Peyer's patch (tissue), 4 donors: ENCODE results near the gene C17orf100. TPM values are rescaled to one million over a fixed set of nuclear protein-coding genes. Genes with fewer than 3 reads are reported as not detected.

ENCODE experiments used
- DNase-seq, 3 donors: peaks; one replicate each; pipeline ENCODE4 v3.0.0-alpha.2; 2017 to 2019
- H3K27ac ChIP-seq, 4 donors: fragments of 200-600 bp; sonication (generic); one replicate each; pipeline ENCODE4 v1.5.1; 2016 to 2019
- H3K27me3 ChIP-seq, 2 donors: fragments of 200-600 bp; sonication (generic); one replicate each; pipeline ENCODE4 v1.5.1; 2019
- H3K36me3 ChIP-seq, 3 donors: fragments of 200-600 bp; sonication (generic); one replicate each; pipeline ENCODE4 v1.5.1; 2016 to 2019
- H3K4me1 ChIP-seq, 4 donors: fragments of 200-600 bp; sonication (generic); one replicate each; pipeline ENCODE4 v1.5.1; 2016 to 2019
- H3K4me3 ChIP-seq, 4 donors: fragments of 200-600 bp; sonication (generic); 1 replicate in 3 of 4; 2 replicates in 1 of 4; pipeline ENCODE4 v1.5.1; 2016 to 2019; ENCODE audit warnings: mild to moderate bottlenecking in 1 of 4
- H3K9me3 ChIP-seq, 4 donors: fragments of 200-600 bp; sonication (generic); one replicate each; pipeline ENCODE4 v1.5.1; 2016 to 2019; ENCODE audit warnings: mild to moderate bottlenecking in 1 of 4
- CTCF ChIP-seq, 6 experiments: fragments of 450-650 bp in 4 of 6; fragments of 200-600 bp in 2 of 6; sonication (generic) in 1 of 6; IDR thresholded peaks; one replicate each; pipeline ENCODE4 v1.5.1; 2017 to 2019; ENCODE audit warnings: antibody characterized with exemption in 6 of 6, mild to moderate bottlenecking in 3 of 6, moderate library complexity in 1 of 6
- POLR2A ChIP-seq, 2 donors: fragments of 450-650 bp; IDR thresholded peaks; one replicate each; pipeline ENCODE4 v1.5.1; 2017; ENCODE audit warnings: antibody characterized with exemption in 2 of 2, mild to moderate bottlenecking in 2 of 2, moderate library complexity in 2 of 2
- total RNA-seq, 4 donors: library from RNA; depleted of rRNA; stranded (reverse); fragments of >200 nt; gene quantifications; one replicate each; pipeline ENCODE4 v1.1.0, GENCODE V29; 2016

The C17orf100 gene
- total RNA-seq, 4 donors from 2014 or later = 2.3 to 16.5 (median 3.1) TPM

DNA sequence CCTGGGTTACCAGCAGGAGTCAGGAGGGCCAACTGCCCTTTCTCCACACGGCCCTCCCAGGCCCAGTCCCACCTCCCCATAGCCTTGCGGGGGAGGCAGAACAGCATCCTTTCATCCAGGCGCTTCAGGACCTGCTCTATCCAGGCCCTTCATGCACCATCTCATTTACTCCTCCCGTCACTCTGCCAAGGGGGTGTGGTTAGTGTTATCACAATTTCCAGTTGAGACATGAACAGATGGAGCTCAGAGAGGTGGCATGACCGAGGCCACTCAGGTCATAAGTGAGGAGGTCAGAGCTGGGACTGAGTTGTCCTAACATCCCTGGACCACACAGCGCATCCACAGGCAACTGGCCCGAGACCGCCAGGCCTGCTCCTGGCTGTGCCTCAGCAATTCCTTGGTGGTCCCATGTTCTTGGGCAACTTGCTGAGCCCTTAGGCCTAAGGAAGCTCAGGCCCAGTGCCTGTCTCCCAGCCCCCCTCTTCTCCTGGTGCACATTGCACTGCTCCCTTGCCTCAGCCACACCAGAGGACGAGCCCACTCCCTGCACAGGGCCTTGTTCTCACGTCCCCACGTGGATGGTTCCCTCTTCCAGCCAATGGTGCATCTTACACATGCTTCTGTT, 23.8 kb downstream of the C17orf100 start:
- Histone ChIP-seq H3K27me3 (no peaks in the 10 kb centered on the region), H3K9me3 (no peaks in the 10 kb centered on the region), H3K27ac (no peak overlapping the region), H3K4me1 (no peaks in the 10 kb centered on the region), H3K36me3 (no peaks in the 10 kb centered on the region), H3K4me3 (no peak overlapping the region)
- no peak for TF ChIP-seq CTCF (IDR thresholded peaks at IDR 0.05)
- TF ChIP-seq POLR2A (IDR thresholded peaks at IDR 0.05) = no peak
- DNase-seq = no peak

- Histone ChIP-seq H3K4me3 (no peak overlapping the region), H3K36me3 (no peaks in the 10 kb centered on the region), H3K4me1 (no peaks in the 10 kb centered on the region), H3K9me3 (no peaks in the 10 kb centered on the region), H3K27me3 (no peaks in the 10 kb centered on the region), H3K27ac (no peak overlapping the region)
- DNase-seq = no peak
- TF ChIP-seq CTCF (IDR thresholded peaks at IDR 0.05) (no peak), POLR2A (IDR thresholded peaks at IDR 0.05) (no peak)
Observed at GRCh38 chr17:6676802-6677157, 25.2 kb downstream of the C17orf100 start.

GRCh38 chr17:6677158-6677831, 25.7 kb downstream of the C17orf100 start:
- Histone ChIP-seq H3K27me3 (no peaks in the 10 kb centered on the region), H3K4me1 (no peaks in the 10 kb centered on the region), H3K27ac (no peak overlapping the region), H3K9me3 (no peaks in the 10 kb centered on the region), H3K36me3 (no peaks in the 10 kb centered on the region), H3K4me3 (no peak overlapping the region)
- DNase-seq = no peak
- TF ChIP-seq POLR2A (IDR thresholded peaks at IDR 0.05) = no peak
- no peak for TF ChIP-seq CTCF (IDR thresholded peaks at IDR 0.05)

DNA sequence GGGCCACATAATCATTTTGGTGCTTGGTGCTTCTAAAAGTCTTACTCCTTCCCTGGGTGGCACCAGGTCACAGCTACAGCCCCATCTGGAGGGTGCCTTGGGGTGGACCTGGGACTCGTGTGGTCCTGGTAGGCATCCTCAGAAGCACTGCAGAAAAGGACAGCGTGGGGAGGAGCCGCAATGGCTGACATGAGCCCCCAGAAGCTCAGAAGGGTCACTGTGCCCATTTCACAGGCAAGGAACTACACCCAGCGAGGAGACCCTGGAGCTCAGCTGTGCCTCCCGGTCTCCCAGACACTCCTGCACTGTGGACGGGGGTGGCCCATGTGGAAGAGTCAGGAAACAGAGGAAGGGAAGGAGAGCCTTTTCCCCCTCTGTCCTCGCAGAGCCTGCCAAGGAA, 26.4 kb downstream of the C17orf100 start:
- Histone ChIP-seq H3K27ac (no peak overlapping the region), H3K36me3 (no peaks in the 10 kb centered on the region), H3K27me3 (no peaks in the 10 kb centered on the region), H3K9me3 (no peaks in the 10 kb centered on the region), H3K4me3 (no peak overlapping the region), H3K4me1 (no peaks in the 10 kb centered on the region)
- no peak for DNase-seq
- TF ChIP-seq POLR2A (IDR thresholded peaks at IDR 0.05) (no peak), CTCF (IDR thresholded peaks at IDR 0.05) (no peak)

GRCh38 chr17:6679241-6679640, 27.7 kb downstream of the C17orf100 start:
- H3K36me3 ChIP-seq = no peaks in the 10 kb centered on the region
- H3K4me1 ChIP-seq = no peaks in the 10 kb centered on the region
- H3K27me3 ChIP-seq = no peaks in the 10 kb centered on the region
- no peak overlapping the region for H3K27ac ChIP-seq
- H3K9me3 ChIP-seq = no peaks in the 10 kb centered on the region
- H3K4me3 ChIP-seq = no peak overlapping the region
- no peak for DNase-seq
- TF ChIP-seq CTCF (IDR thresholded peaks at IDR 0.05) (no peak), POLR2A (IDR thresholded peaks at IDR 0.05) (no peak)
